ENCODE measurements around the gene CYP24A1.

CYP24A1 gene

GRCh38 chr20:54108817-54109216 lies 65.0 kb downstream of the CYP24A1 start:
- no peak for DNase-seq

DNA sequence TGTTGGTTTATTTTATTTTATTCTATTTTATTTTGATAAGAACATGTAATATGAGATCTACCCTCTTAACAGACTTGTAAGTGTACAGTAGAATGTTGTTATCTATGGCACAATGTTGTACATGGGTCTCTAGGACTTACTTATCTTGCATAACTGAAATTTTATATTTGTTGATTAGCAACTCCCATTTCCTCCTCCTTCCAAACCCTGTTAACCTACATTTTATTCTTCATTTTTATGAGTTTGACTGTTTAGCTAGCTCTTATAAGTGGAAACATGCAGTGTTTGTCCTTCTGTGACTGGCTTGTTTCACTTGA lies 65.5 kb downstream of the CYP24A1 start:
- DNase-seq, result no peak

DNA sequence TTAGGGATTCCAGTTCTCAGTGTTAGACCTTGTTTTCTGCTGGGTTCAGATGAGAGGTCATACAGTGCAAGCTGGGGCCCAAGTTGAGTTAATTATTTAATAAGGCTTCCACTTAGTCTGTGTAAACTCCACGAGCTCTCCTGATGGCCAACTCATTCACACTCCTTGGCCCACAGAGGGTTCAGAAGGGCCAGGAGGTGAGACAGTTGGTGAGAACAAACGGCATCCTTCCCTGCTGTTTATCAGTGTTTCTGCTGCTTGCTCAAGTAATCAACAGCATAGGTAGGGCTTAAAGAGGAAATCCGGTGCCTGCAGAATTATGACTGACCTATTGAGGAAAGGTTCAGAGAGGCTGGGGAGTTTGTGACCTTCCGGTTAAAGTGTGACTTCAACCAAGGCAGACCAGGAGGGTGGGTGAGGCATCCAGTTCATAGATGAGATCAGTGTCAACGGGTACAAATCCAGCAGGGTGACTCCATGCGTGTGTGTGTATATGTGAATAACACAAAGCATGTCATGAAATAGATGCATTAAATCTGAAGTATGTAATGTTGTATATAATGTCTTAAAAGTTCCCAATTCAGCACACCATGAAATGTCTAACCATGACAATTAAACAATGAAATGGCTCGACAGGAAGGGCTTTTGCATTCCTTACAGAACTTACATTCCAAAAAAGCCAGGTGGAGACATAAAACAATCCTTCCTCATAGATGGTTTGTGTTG lies 66.0 kb downstream of the CYP24A1 start:
- DNase-seq, result no peak

DNA sequence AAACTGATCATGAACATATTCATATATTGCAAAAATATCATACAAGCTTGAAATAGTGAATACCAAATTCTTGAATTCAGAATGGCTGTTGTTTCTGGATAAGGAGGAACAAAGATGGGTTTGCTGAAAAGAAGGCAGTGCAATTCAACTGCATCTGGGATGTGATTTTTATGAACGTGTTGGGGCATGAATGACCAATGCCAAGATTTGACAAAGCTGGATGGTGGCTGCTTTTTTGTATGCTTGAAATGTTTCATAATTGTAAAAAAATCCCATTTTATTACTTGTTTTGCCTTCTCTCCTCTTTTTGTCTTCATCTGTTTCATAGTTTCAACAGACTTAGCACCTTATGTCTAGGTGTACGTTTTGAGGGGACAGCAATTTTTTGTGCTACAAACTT lies 66.6 kb downstream of the CYP24A1 start:
- DNase-seq, result no peak

DNA sequence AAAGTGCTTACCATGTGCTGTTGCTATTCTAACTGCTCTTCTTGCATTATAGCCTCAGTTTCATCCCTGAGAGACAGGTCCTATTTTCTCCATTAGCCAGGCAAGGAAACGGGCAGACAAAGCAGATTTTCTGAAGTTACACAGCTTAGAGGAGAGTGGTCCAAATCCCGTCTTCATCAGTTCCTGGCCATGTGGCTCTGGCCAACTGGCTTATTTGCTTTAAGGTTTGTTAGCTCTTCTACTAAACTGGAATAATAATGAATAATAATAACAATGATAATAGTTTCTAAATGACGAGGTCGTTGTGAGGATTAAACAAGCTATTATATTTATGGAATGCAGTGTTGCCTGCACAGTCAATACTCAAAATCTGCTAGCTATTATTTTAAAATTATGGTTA lies 67.6 kb downstream of the CYP24A1 start:
- no peak for DNase-seq

GRCh38 chr20:54105653-54106052 lies 68.1 kb downstream of the CYP24A1 start:
- no peak for DNase-seq

GRCh38 chr20:54104781-54105180 lies 69.0 kb downstream of the CYP24A1 start:
- no peak for DNase-seq

GRCh38 chr20:54103762-54104600 lies 69.8 kb downstream of the CYP24A1 start:
- no peak for DNase-seq
